GM13977 (cell line): ENCODE data around the gene PTPN21.

Experiments
- DNase-seq: peaks from one replicate; pipeline ENCODE4 v3.0.0; 2012; ENCODE audit warnings: low spot score
- CTCF ChIP-seq: IDR thresholded peaks from 2 replicates; pipeline ENCODE4 v1.5.1; 2012; ENCODE audit warnings: mild to moderate bottlenecking, control low read depth; ENCODE audit not compliant: insufficient read depth; ENCODE audit errors: extremely low read depth, missing control alignments
- in situ Hi-C: fragments of 300-500 bp; cut with MboI; formaldehyde crosslinking; loops from one replicate; pipeline ENCODE4 v1.12.0; 2022; ENCODE audit warnings: low sequenced_read_pairs, low pct_unique_long_range_greater_than_20kb, mixed read lengths, inconsistent platforms; ENCODE audit not compliant: unreplicated experiment

Gene PTPN21

GRCh38 chr14:88556581-88556980, 1.8 kb upstream of the PTPN21 start:
- in situ Hi-C loops: no loop called here
- DNase-seq: no peak
- TF ChIP-seq CTCF: no peak

DNA sequence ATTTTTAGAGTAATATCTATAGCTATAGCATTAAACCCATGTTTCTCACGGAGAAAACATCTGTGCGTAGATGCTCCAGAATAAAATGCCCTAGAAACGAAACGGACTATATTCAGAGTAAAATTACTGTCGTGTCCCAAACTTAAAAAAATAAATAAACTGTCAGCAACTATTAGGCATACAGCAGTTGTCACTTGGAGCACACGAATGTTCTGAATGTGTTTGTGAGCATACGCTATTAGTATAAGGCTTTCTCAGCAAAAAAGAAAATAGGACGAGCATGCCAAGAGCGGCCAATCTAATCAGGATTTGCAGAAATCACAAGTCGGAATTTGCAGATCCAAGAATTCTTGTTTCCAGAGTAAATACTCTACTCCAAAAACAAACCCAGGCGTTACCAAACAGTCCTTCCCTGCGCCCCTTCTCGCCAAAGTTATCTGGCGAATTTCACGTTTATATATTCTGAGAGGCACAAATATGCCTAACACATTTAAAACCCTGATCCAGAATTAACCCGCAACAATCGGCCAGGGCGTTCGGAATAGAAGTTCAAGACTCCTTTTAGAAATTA, 836 bp downstream of the PTPN21 start:
- no peak for DNase-seq
- in situ Hi-C loops: no loop called here
- no peak for TF ChIP-seq CTCF

GRCh38 chr14:88552876-88553275, 1.9 kb downstream of the PTPN21 start:
- no peak for DNase-seq
- no peak for TF ChIP-seq CTCF
- in situ Hi-C loops: no loop called here

GRCh38 chr14:88551980-88552431, 2.8 kb downstream of the PTPN21 start:
- no peak for DNase-seq
- no peak for TF ChIP-seq CTCF
- in situ Hi-C loops: no loop called here

DNA sequence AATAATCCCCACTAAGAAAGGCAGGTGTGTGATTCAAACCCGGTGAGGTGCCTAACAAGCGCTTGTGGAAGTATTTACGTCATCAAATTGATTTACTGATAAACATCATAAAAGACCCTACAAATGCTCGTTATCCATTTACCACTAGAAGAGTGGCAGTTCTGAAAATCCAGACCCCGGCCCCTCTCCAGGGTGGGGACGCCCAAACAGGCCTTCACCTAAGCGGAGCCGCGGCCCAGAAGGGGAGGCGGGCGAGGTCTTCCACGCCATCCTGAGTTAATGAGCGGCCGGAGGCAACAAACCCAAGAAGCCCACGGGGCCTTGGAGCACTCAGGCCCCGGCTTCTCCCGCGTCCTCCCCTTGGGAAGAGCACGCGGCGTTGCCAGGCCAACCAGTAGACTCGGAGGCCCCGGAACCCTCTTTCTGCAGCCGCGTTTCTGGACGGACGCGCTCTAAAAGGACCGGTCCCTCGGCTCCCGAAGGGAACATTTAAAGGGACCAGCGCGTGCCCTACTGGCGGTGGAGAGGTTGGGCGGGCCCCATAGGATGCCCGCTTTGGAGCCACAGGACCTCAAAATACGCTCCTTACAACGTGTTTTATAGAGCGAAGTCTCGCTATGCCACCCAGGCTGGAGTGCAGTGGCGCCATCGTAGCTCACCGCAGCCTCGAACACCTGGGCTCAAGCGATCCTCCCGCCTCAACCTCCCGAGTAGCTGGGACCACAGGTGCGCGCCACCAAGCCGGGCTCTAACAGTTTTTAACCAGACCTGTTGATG, 3.5 kb downstream of the PTPN21 start:
- no peak for DNase-seq
- no peak for TF ChIP-seq CTCF
- in situ Hi-C loops: no loop called here

- in situ Hi-C loops: no loop called here
- DNase-seq: no peak
- no peak for TF ChIP-seq CTCF
Measured at GRCh38 chr14:88550078-88550477, 4.7 kb downstream of the PTPN21 start.
